ENCODE results near the gene ZSCAN23. TPM values are rescaled to one million over a fixed set of nuclear protein-coding genes. Genes with fewer than 3 reads are reported as not detected.

ZSCAN23 gene
- total and polyA plus RNA-seq, 9 of the 15 experiments (the other 6 are each of a cell fraction or from before 2014, with no cell fraction given) = 0.05 to 0.29 (median 0.21) TPM; not detected in 1

DNA sequence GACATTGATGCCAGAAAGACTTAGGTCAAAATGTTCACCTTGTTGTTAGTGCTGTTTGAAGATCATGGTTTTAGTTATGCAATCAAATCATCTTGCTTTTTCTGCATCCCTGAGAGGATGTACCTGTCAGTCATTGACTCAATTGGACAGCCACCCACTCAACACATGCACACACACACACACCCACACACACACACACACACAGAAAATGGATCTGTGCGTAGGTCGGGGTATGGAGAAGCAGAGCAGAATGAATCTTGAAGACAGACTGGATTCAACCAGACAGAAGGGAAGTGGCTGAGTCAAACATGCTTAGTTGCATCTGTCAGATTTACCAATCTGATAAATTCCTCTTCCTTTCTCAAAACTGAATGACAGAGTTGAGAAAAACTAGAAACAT is 19.1 kb upstream of the ZSCAN23 start:
- intact Hi-C loops (cut with micrococcal nuclease) (no loop called here), in situ Hi-C loops (cut with MboI) (no loop called here)
- no TSS peak for BruUV-seq (replicated peaks)
- ATAC-seq (peak; percentile 77), FAIRE-seq (peak; percentile 58), DNase-seq (ENCODE audit: extremely low read depth in 1 of 4, low spot score in 3 of 4) (peak in 1 of 4 experiments; percentile 27)
- ChIA-PET POLR2A (no interaction called here), CTCF (ENCODE audit: low intra/inter-chr PET ratio) (no interaction called here)
- 3% methylated on average over 2 of the region's 2 CpGs for WGBS (ENCODE audit: insufficient coverage, low coverage, missing lambda C conversion rate)
- no peaks in the 10 kb centered on the region for H4K20me1 ChIP-seq (replicated peaks; ENCODE audit: control insufficient read depth, insufficient read depth, low read length)
- no peak overlapping the region for H3K4me2 ChIP-seq (ENCODE audit: insufficient read depth, low read length)
- H2AFZ ChIP-seq (ENCODE audit: low read depth, low read length) = no peak overlapping the region
- no peaks in the 10 kb centered on the region for H3K9me1 ChIP-seq (ENCODE audit: control insufficient read depth, insufficient read depth, low read length)
- no peaks in the 10 kb centered on the region for H3K9me3 ChIP-seq (replicated peaks; ENCODE audit: control insufficient read depth, insufficient read depth, low read depth, low read length)
- H3K4me1 ChIP-seq (replicated peaks in 1 of 2; ENCODE audit: control insufficient read depth in 2 of 2, insufficient read depth in 2 of 2, low read length in 2 of 2) = peaks cover 0 to 6% of the 10 kb centered on the region in 2 experiments; a peak in 1 of 5 replicates
- no peak overlapping the region for H3K27ac ChIP-seq (ENCODE audit: extremely low read depth, low read depth, low read length)
- H3K79me2 ChIP-seq (ENCODE audit: control insufficient read depth, insufficient read depth, low read length) = no peaks in the 10 kb centered on the region
- no peaks in the 10 kb centered on the region for H3K36me3 ChIP-seq (ENCODE audit: control insufficient read depth, insufficient read depth, low read length)
- no peaks in the 10 kb centered on the region; a peak in 1 of 5 replicates for H3K27me3 ChIP-seq (ENCODE audit: control insufficient read depth in 2 of 2, insufficient read depth in 2 of 2, low read length in 2 of 2)
- H3K4me3 ChIP-seq = no peak overlapping the region
- H3K9ac ChIP-seq (ENCODE audit: insufficient read depth in 1 of 2, low read depth in 2 of 2, low read length in 2 of 2) = no peak overlapping the region
- peak; percentile 53; the same call in 1 of the 2 replicates for TF ChIP-seq OTX1 (CRISPR knock-in tag; IDR thresholded peaks at IDR 0.05)
- 0 out of 2 replicates have a peak, but pooled peaks have one; percentile 36 for TF ChIP-seq NFE2 (IDR thresholded peaks at IDR 0.05; ENCODE audit: low read depth)
- 0 out of 2 replicates have a peak, but pooled peaks have one; percentile 8 for TF ChIP-seq EHMT2 (IDR thresholded peaks at IDR 0.05)
- 0 out of 2 replicates have a peak, but pooled peaks have one; percentile 29 for TF ChIP-seq GABPA (tag; conservative IDR thresholded peaks at IDR 0.05; ENCODE audit: low read depth)
- peak; percentile 51; the same call in 1 of the 2 replicates for TF ChIP-seq KLF16 (IDR thresholded peaks at IDR 0.05)
- no peak for TF ChIP-seq RFX7 (CRISPR knock-in tag; IDR thresholded peaks at IDR 0.05)
- TF ChIP-seq TEAD4 (IDR thresholded peaks at IDR 0.05; ENCODE audit: low read length) = peak; percentile 76; the same call in 1 of the 2 replicates
- TF ChIP-seq TEAD4 (CRISPR knock-in tag; IDR thresholded peaks at IDR 0.05; ENCODE audit: borderline replicate concordance) = no peak
- peak; percentile 93 for TF ChIP-seq EGR1 (conservative IDR thresholded peaks at IDR 0.05)
- TF ChIP-seq, protein P1, sequence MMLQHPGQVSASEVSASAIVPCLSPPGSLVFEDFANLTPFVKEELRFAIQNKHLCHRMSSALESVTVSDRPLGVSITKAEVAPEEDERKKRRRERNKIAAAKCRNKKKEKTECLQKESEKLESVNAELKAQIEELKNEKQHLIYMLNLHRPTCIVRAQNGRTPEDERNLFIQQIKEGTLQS (IDR thresholded peaks at IDR 0.05) = peak; percentile 23; the same call in 1 of the 2 replicates
- TF ChIP-seq, protein P1 (CRISPR knock-in tag; conservative IDR thresholded peaks at IDR 0.05) = no peak
- TF ChIP-seq, protein P2, sequence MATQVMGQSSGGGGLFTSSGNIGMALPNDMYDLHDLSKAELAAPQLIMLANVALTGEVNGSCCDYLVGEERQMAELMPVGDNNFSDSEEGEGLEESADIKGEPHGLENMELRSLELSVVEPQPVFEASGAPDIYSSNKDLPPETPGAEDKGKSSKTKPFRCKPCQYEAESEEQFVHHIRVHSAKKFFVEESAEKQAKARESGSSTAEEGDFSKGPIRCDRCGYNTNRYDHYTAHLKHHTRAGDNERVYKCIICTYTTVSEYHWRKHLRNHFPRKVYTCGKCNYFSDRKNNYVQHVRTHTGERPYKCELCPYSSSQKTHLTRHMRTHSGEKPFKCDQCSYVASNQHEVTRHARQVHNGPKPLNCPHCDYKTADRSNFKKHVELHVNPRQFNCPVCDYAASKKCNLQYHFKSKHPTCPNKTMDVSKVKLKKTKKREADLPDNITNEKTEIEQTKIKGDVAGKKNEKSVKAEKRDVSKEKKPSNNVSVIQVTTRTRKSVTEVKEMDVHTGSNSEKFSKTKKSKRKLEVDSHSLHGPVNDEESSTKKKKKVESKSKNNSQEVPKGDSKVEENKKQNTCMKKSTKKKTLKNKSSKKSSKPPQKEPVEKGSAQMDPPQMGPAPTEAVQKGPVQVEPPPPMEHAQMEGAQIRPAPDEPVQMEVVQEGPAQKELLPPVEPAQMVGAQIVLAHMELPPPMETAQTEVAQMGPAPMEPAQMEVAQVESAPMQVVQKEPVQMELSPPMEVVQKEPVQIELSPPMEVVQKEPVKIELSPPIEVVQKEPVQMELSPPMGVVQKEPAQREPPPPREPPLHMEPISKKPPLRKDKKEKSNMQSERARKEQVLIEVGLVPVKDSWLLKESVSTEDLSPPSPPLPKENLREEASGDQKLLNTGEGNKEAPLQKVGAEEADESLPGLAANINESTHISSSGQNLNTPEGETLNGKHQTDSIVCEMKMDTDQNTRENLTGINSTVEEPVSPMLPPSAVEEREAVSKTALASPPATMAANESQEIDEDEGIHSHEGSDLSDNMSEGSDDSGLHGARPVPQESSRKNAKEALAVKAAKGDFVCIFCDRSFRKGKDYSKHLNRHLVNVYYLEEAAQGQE (IDR thresholded peaks at IDR 0.05; ENCODE audit: borderline replicate concordance) = peak; percentile 94
- TF ChIP-seq, protein P2 (CRISPR knock-in tag; IDR thresholded peaks at IDR 0.05; ENCODE audit: low read depth) = no peak
- no peak for TF ChIP-seq HES1 (IDR thresholded peaks at IDR 0.05; ENCODE audit: low read depth)
- peak in 1 of 2 experiments; percentile 52; a peak in 1 of 4 replicates for TF ChIP-seq RCOR1 (IDR thresholded peaks at IDR 0.05; ENCODE audit: borderline replicate concordance in 1 of 2, low read depth in 2 of 2, low read length in 2 of 2)
